Measurements from ENCODE around the gene RIPPLY2.
"Not testable (repeated sequence)": the region's sequence is repeated elsewhere in the genome, so short reads cannot be mapped to it uniquely, and the experiment has no call there.

RIPPLY2 gene

GRCh38 chr6:83853178-83854000, at the start of gene RIPPLY2:
Gene RIPPLY2, plus strand, starts transcription at chr6:83853360. Its CDS starts 57 bp downstream, at chr6:83853417.
- DNase-seq (ENCODE audit: low spot score) = peak; percentile 25

- DNase-seq (ENCODE audit: low spot score) = not testable (repeated sequence)
These were observed 49.7 kb upstream of the RIPPLY2 start for GRCh38 chr6:83803492-83803891.

- DNase-seq (ENCODE audit: low spot score) = no peak
These were observed 48.3 kb upstream of the RIPPLY2 start for GRCh38 chr6:83804886-83805285.

GRCh38 chr6:83808005-83808404, 45.2 kb upstream of the RIPPLY2 start:
- DNase-seq (ENCODE audit: low spot score) = no peak

- no peak for DNase-seq (ENCODE audit: low spot score)
These were observed 44.2 kb upstream of the RIPPLY2 start for GRCh38 chr6:83808926-83809325.

GRCh38 chr6:83812595-83812994, 40.6 kb upstream of the RIPPLY2 start:
- DNase-seq (ENCODE audit: low spot score) = no peak

GRCh38 chr6:83815631-83816272, 37.4 kb upstream of the RIPPLY2 start:
- DNase-seq (ENCODE audit: low spot score) = no peak

GRCh38 chr6:83822629-83823169, 30.5 kb upstream of the RIPPLY2 start:
- DNase-seq (ENCODE audit: low spot score) = no peak

GRCh38 chr6:83824388-83824801, 28.8 kb upstream of the RIPPLY2 start:
- no peak for DNase-seq (ENCODE audit: low spot score)

- DNase-seq (ENCODE audit: low spot score) = no peak
These were observed 28.3 kb upstream of the RIPPLY2 start for GRCh38 chr6:83824831-83825230.

GRCh38 chr6:83827050-83827449, 26.1 kb upstream of the RIPPLY2 start:
- no peak for DNase-seq (ENCODE audit: low spot score)

- no peak for DNase-seq (ENCODE audit: low spot score)
These were observed 14.4 kb upstream of the RIPPLY2 start for GRCh38 chr6:83838727-83839126.

- no peak for DNase-seq (ENCODE audit: low spot score)
These were observed 9.0 kb upstream of the RIPPLY2 start for GRCh38 chr6:83844170-83844569.

- DNase-seq (ENCODE audit: low spot score) = no peak
These were observed 6.9 kb upstream of the RIPPLY2 start for GRCh38 chr6:83846291-83846690.

- DNase-seq (ENCODE audit: low spot score) = no peak
These were observed 6.0 kb upstream of the RIPPLY2 start for GRCh38 chr6:83847179-83847578.

- no peak for DNase-seq (ENCODE audit: low spot score)
These were observed 4.0 kb upstream of the RIPPLY2 start for GRCh38 chr6:83849127-83849526.

GRCh38 chr6:83849610-83850009, 3.5 kb upstream of the RIPPLY2 start:
- no peak for DNase-seq (ENCODE audit: low spot score)

GRCh38 chr6:83852528-83853177, 507 bp upstream of the RIPPLY2 start:
- DNase-seq (ENCODE audit: low spot score) = no peak

- DNase-seq (ENCODE audit: low spot score) = no peak
These were observed 891 bp downstream of the RIPPLY2 start for GRCh38 chr6:83854001-83854501.

- no peak for DNase-seq (ENCODE audit: low spot score)
These were observed 1.6 kb downstream of the RIPPLY2 start for GRCh38 chr6:83854766-83855165.

- peak; percentile 98 for DNase-seq (ENCODE audit: low spot score)
These were observed 6.5 kb downstream of the RIPPLY2 start, which contains the start of gene CYB5R4 for GRCh38 chr6:83859410-83860358. Gene CYB5R4, plus strand, starts transcription at chr6:83859689. Its CDS starts 94 bp downstream, at chr6:83859783.

Measured in AG08396 (cell line).